GM18858 (cell line): Measurements from ENCODE around the gene TMC8.
A peak's percentile ranks its signal among the peaks of the same experiment; 100 is the strongest.
"Not testable (repeated sequence)": the region's sequence is repeated elsewhere in the genome, so short reads cannot be mapped to it uniquely, and the experiment has no call there.

ENCODE experiments used
- ATAC-seq: cut with Tn5 transposase; IDR thresholded peaks from one replicate; pipeline ENCODE4 v1.9.1; 2021; ENCODE audit not compliant: unreplicated experiment

TMC8 gene

GRCh38 chr17:78135858-78136500 lies 5.4 kb downstream of the TMC8 start:
- ATAC-seq: no peak

- no peak for ATAC-seq
Measured at GRCh38 chr17:78137392-78138203, 7.0 kb downstream of the TMC8 start.

GRCh38 chr17:78138204-78139060 lies 7.9 kb downstream of the TMC8 start:
- no peak for ATAC-seq

- ATAC-seq: not testable (repeated sequence)
Measured at GRCh38 chr17:78139861-78140168, 9.2 kb downstream of the TMC8 start.

GRCh38 chr17:78140169-78141051 lies 9.8 kb downstream of the TMC8 start:
- peak; percentile 51 for ATAC-seq

GRCh38 chr17:78141437-78142118 lies 11.0 kb downstream of the TMC8 start:
- ATAC-seq: no peak

- no peak for ATAC-seq
Measured at GRCh38 chr17:78142119-78142861, 11.7 kb downstream of the TMC8 start.

- ATAC-seq: no peak
Measured at GRCh38 chr17:78143214-78144146, 12.9 kb downstream of the TMC8 start.

- ATAC-seq: no peak
Measured at GRCh38 chr17:78144147-78144719, 13.7 kb downstream of the TMC8 start.

- no peak for ATAC-seq
Measured at GRCh38 chr17:78144736-78145641, 14.4 kb downstream of the TMC8 start.

- no peak for ATAC-seq
Measured at GRCh38 chr17:78146471-78146869, 15.9 kb downstream of the TMC8 start.

- no peak for ATAC-seq
Measured at GRCh38 chr17:78146881-78147280, 16.3 kb downstream of the TMC8 start.

GRCh38 chr17:78147315-78147998 lies 16.9 kb downstream of the TMC8 start:
- no peak for ATAC-seq

- ATAC-seq: no peak
Measured at GRCh38 chr17:78148286-78149016, 17.9 kb downstream of the TMC8 start.

- ATAC-seq: no peak
Measured at GRCh38 chr17:78151514-78152008, 21.0 kb downstream of the TMC8 start.
